Ishikawa (cell line): ENCODE results near the gene EYS.

Source experiments
- CEBPB ChIP-seq: IDR thresholded peaks from 2 replicates; pipeline ENCODE4 v1.6.1; 2012
- CREB1 ChIP-seq: IDR thresholded peaks from 2 replicates; pipeline ENCODE4 v1.6.1; 2012; ENCODE audit warnings: low read depth
- EGR1 ChIP-seq: IDR thresholded peaks from 2 replicates; pipeline ENCODE4 v1.6.1; 2012
- EP300 ChIP-seq: IDR thresholded peaks from 2 replicates; pipeline ENCODE4 v1.6.1; 2012; ENCODE audit warnings: borderline replicate concordance
- FOXM1 ChIP-seq: IDR thresholded peaks from 2 replicates; pipeline ENCODE4 v1.6.1; 2012; ENCODE audit warnings: low read depth, borderline replicate concordance
- NFIC ChIP-seq: IDR thresholded peaks from 2 replicates; pipeline ENCODE4 v1.6.1; 2012
- RAD21 ChIP-seq: IDR thresholded peaks from 2 replicates; pipeline ENCODE4 v1.6.1; 2012; ENCODE audit warnings: low read depth
- TAF1 ChIP-seq: IDR thresholded peaks from 2 replicates; pipeline ENCODE4 v1.6.1; 2012; ENCODE audit warnings: low read depth, mild to moderate bottlenecking
- TCF12 ChIP-seq: IDR thresholded peaks from 2 replicates; pipeline ENCODE4 v1.6.1; 2012; ENCODE audit warnings: low read depth
- TEAD4 ChIP-seq: IDR thresholded peaks from 2 replicates; pipeline ENCODE4 v1.6.1; 2012
- YY1 ChIP-seq: IDR thresholded peaks from 2 replicates; pipeline ENCODE4 v1.6.1; 2012; ENCODE audit warnings: low read depth
- ZBTB7A ChIP-seq: IDR thresholded peaks from 2 replicates; pipeline ENCODE4 v1.6.1; 2012; ENCODE audit warnings: low read depth
- TF ChIP-seq, protein P1 (sequence below): IDR thresholded peaks from 2 replicates; pipeline ENCODE4 v1.6.1; 2012
- TF ChIP-seq, protein P2 (sequence below): IDR thresholded peaks from 2 replicates; pipeline ENCODE4 v1.6.1; 2012; ENCODE audit warnings: low read depth, mild to moderate bottlenecking
- TF ChIP-seq, protein P3 (sequence below): IDR thresholded peaks from 2 replicates; pipeline ENCODE4 v1.6.1; 2012

Gene EYS

DNA sequence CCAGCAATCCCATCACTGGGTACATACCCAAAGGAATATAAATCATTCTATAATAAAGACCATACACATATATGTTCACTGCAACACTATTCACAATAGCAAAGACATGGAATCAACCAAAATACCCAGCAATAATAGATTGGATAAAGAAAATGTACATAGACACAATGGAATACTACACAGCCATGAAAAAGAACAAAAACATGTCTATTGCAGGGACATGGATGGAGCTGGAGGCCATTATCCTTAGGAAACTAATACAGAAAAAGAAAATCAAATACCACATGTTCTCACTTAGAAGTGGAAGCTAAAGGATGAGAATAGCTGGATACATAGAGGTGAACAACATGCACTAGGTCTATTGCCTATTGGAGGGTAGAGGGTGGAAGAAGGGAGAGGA lies 1396.8 kb downstream of the EYS start:
- TF ChIP-seq TEAD4 (no peak), RAD21 (no peak), FOXM1 (no peak), NFIC (no peak), TAF1 (no peak), EGR1 (no peak), ZBTB7A (no peak), CREB1 (no peak), CEBPB (no peak)
- TF ChIP-seq, protein P1, sequence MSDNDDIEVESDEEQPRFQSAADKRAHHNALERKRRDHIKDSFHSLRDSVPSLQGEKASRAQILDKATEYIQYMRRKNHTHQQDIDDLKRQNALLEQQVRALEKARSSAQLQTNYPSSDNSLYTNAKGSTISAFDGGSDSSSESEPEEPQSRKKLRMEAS, result no peak
- TF ChIP-seq, protein P2, sequence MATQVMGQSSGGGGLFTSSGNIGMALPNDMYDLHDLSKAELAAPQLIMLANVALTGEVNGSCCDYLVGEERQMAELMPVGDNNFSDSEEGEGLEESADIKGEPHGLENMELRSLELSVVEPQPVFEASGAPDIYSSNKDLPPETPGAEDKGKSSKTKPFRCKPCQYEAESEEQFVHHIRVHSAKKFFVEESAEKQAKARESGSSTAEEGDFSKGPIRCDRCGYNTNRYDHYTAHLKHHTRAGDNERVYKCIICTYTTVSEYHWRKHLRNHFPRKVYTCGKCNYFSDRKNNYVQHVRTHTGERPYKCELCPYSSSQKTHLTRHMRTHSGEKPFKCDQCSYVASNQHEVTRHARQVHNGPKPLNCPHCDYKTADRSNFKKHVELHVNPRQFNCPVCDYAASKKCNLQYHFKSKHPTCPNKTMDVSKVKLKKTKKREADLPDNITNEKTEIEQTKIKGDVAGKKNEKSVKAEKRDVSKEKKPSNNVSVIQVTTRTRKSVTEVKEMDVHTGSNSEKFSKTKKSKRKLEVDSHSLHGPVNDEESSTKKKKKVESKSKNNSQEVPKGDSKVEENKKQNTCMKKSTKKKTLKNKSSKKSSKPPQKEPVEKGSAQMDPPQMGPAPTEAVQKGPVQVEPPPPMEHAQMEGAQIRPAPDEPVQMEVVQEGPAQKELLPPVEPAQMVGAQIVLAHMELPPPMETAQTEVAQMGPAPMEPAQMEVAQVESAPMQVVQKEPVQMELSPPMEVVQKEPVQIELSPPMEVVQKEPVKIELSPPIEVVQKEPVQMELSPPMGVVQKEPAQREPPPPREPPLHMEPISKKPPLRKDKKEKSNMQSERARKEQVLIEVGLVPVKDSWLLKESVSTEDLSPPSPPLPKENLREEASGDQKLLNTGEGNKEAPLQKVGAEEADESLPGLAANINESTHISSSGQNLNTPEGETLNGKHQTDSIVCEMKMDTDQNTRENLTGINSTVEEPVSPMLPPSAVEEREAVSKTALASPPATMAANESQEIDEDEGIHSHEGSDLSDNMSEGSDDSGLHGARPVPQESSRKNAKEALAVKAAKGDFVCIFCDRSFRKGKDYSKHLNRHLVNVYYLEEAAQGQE, result no peak
- TF ChIP-seq, protein P3, sequence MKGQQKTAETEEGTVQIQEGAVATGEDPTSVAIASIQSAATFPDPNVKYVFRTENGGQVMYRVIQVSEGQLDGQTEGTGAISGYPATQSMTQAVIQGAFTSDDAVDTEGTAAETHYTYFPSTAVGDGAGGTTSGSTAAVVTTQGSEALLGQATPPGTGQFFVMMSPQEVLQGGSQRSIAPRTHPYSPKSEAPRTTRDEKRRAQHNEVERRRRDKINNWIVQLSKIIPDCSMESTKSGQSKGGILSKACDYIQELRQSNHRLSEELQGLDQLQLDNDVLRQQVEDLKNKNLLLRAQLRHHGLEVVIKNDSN, result no peak

DNA sequence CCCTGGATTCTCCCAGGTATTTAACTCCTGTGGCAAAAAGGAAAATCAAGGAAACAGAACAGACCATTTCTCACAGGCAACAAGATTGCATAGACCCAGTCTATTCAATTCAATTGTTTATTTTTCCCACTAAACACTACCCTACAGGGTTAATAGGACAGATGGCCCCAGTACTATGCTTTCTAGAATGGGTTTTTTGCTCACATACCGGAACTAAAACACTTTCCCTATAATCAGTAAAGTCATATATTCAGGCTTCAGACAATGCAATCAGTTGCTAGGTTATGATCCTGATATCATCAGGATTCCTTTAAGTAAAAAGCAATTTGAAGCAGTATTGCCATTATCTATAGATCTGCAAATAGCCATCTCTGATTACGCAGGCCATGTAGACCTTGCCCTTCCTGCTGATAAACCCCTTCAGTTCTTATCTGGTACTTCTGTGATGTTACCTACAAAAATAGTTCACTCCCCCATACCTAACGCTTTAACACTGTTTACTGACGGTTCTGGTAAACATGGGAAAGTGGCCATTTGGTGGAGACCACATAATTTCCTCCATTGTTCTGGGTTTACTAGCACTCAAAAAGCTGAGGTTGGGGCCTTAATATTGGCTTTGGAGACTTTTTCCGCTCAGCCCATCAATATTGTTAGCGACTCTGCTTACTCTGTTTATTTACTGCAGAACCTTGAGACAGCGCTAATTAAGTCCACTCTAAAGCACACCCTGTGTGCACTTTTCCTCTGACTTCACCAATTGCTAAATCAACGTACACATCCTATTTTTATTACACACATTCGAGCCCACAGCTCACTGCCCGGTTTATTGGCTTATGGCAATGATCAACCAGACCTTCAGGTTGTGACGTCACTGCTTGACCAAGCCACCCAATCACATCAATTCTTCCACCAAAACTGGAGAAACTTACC lies 1405.5 kb downstream of the EYS start:
- TF ChIP-seq CREB1, result no peak
- no peak for TF ChIP-seq FOXM1
- TF ChIP-seq TEAD4, result no peak
- TF ChIP-seq NFIC, result no peak
- no peak for TF ChIP-seq TCF12
- TF ChIP-seq CEBPB, result no peak
- TF ChIP-seq, protein P3, result no peak
- TF ChIP-seq EGR1, result no peak
- TF ChIP-seq YY1, result no peak
- TF ChIP-seq, protein P2, result no peak
- no peak for TF ChIP-seq EP300
- no peak for TF ChIP-seq TAF1
- no peak for TF ChIP-seq ZBTB7A
- no peak for TF ChIP-seq RAD21
- TF ChIP-seq, protein P1, result no peak

DNA sequence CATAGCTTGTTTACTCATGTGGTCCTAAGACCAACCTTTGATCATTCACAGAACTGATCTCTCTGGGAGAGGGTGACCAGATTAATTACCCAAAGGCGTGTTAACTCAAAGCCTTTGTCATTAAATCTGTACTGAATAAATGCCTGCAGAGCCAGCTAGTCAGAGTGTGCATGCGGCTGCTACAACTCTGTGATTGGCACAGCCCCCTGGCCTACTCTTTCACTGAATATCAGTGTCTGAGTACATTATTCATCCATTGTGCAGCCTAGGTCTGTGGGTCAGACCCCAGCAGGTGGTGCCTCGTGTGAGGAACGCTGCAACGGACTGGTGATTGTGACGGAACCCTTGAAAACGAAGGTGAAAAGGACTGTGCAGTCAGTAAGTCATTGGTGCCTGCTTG lies 1407.8 kb downstream of the EYS start:
- TF ChIP-seq YY1, result no peak
- no peak for TF ChIP-seq EGR1
- TF ChIP-seq TEAD4, result no peak

DNA sequence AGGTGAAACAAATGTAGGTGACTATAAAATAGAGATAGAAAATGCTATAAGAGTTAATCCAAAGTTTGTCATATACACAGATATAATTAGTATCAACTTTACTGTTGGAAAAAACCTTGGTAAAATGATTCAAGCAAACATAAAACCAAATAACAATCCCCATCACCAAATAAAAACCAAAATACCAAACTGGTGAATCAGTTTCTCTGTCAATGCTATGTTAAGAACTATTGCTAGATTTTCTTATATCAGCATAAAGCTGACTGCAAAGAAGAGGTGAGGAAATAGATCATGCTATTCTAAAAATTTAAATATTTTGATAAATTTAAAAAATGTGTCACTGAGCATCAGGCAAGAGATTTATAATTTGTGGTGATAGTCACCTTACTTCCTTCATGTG lies 1413.0 kb downstream of the EYS start:
- TF ChIP-seq TAF1, result no peak
- TF ChIP-seq FOXM1, result no peak
- TF ChIP-seq, protein P2, result no peak
- TF ChIP-seq, protein P3, result no peak
- TF ChIP-seq CREB1, result no peak
- no peak for TF ChIP-seq EGR1
- no peak for TF ChIP-seq EP300
- no peak for TF ChIP-seq TEAD4
